Esophagus muscularis mucosa (tissue), 4 donors: ENCODE measurements around the gene PARVB. TPM values are rescaled to one million over a fixed set of nuclear protein-coding genes. Genes with fewer than 3 reads are reported as not detected.
A peak's percentile ranks its signal among the peaks of the same experiment; 100 is the strongest.

Experiments
- DNase-seq: peaks from one replicate; pipeline ENCODE4 v3.0.0-alpha.2; 2017; ENCODE audit errors: extremely low spot score
- H3K27ac ChIP-seq, 4 donors: fragments of 200-600 bp; sonication (generic); replicated peaks in 1 of 4; 1 replicate in 3 of 4; 2 replicates in 1 of 4; pipeline ENCODE4 v1.5.1; 2016 to 2019; ENCODE audit warnings: mild to moderate bottlenecking in 1 of 4
- H3K27me3 ChIP-seq, 4 donors: fragments of 200-600 bp; sonication (generic); one replicate each; pipeline versions ENCODE4 v1.5.1 to v1.6.0; 2016 to 2019
- H3K36me3 ChIP-seq, 4 donors: fragments of 200-600 bp; sonication (generic); one replicate each; pipeline ENCODE4 v1.5.1; 2016 to 2019
- H3K4me1 ChIP-seq, 4 donors: fragments of 200-600 bp; sonication (generic); one replicate each; pipeline ENCODE4 v1.5.1; 2016 to 2019
- H3K4me3 ChIP-seq, 4 donors: fragments of 200-600 bp; sonication (generic); 1 replicate in 2 of 4; 2 replicates in 2 of 4; pipeline ENCODE4 v1.5.1; 2016 to 2019; ENCODE audit warnings: mild to moderate bottlenecking in 4 of 4, moderate library complexity in 1 of 4
- H3K9me3 ChIP-seq, 4 donors: fragments of 200-600 bp; sonication (generic); 1 replicate in 3 of 4; 2 replicates in 1 of 4; pipeline ENCODE4 v1.5.1; 2016 to 2019
- EP300 ChIP-seq: sonication (generic); formaldehyde crosslinking; IDR thresholded peaks from one replicate; pipeline ENCODE4 v1.6.1; 2017; ENCODE audit warnings: antibody characterized with exemption
- POLR2A ChIP-seq: fragments of 450-650 bp; IDR thresholded peaks from one replicate; pipeline ENCODE4 v1.6.1; 2017; ENCODE audit warnings: antibody characterized with exemption, moderate library complexity, mild to moderate bottlenecking, low read depth
- POLR2AphosphoS5 ChIP-seq, 2 donors: sonication (generic); formaldehyde crosslinking; IDR thresholded peaks; one replicate each; pipeline ENCODE4 v1.6.1; 2017; ENCODE audit warnings: antibody characterized with exemption in 2 of 2
- WGBS: methylation state at CpG from one replicate; pipeline ENCODE4 v1.1.5; 2018; 5-methylcytosine and 5-hydroxymethylcytosine counted together
- intact Hi-C: fragments of 100-400 bp; cut with DNase I; formaldehyde crosslinking; loops from one replicate; pipeline ENCODE4 v1.15.1; 2023
- total RNA-seq, 4 donors: library from RNA; depleted of rRNA; stranded (reverse); fragments of >200 nt; gene quantifications; one replicate each; pipeline versions ENCODE4 v1.1.0 to v1.2.1, GENCODE V29; 2016
- TF ChIP-seq, protein P1 (sequence below), 3 experiments: fragments of 200-600 bp in 2 of 3; fragments of 450-650 bp in 1 of 3; sonication (generic) in 2 of 3; IDR thresholded peaks; one replicate each; pipeline ENCODE4 v1.5.1; 2017 to 2019; ENCODE audit warnings: antibody characterized with exemption in 3 of 3, mild to moderate bottlenecking in 2 of 3, moderate library complexity in 1 of 3

PARVB gene
- total RNA-seq, 4 donors from 2014 or later = 22.0 to 107 (median 45.5) TPM

DNA sequence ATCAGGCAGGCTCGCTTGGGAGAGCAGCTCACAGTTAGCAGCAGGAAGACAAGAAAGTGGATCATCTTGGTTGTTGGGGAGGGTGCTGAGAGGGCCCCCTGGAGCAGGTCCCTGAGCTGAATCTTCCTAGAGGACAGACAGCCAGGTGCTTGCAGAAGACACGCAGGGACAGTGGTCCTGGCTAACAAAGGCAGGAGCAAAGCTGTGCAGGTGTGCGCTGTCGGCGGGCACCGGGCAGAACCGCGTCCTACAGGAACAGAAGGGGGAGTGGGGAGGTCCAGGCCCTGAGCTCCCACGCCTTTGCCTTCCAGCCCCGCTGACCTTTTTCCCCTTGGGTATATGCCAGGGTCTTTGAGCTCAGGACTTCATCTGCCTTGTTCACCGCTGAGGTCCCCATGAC, 30.1 kb upstream of the PARVB start:
- TF ChIP-seq POLR2A (no peak), POLR2AphosphoS5 (IDR thresholded peaks at IDR 0.05) (no peak), EP300 (no peak)
- TF ChIP-seq, protein P1, sequence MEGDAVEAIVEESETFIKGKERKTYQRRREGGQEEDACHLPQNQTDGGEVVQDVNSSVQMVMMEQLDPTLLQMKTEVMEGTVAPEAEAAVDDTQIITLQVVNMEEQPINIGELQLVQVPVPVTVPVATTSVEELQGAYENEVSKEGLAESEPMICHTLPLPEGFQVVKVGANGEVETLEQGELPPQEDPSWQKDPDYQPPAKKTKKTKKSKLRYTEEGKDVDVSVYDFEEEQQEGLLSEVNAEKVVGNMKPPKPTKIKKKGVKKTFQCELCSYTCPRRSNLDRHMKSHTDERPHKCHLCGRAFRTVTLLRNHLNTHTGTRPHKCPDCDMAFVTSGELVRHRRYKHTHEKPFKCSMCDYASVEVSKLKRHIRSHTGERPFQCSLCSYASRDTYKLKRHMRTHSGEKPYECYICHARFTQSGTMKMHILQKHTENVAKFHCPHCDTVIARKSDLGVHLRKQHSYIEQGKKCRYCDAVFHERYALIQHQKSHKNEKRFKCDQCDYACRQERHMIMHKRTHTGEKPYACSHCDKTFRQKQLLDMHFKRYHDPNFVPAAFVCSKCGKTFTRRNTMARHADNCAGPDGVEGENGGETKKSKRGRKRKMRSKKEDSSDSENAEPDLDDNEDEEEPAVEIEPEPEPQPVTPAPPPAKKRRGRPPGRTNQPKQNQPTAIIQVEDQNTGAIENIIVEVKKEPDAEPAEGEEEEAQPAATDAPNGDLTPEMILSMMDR (IDR thresholded peaks at IDR 0.05) = no peak
- H3K4me1 ChIP-seq = peaks cover 0 to 18% (median 2%) of the 10 kb centered on the region in 4 donors
- intact Hi-C loops = loop anchor here (2.0 to 10.0 kb wide), 3 partner anchors 87 to 341 kb away; no protein-coding TSS in a partner anchor
- no peaks in the 10 kb centered on the region for H3K9me3 ChIP-seq
- DNase-seq = no peak
- no peaks in the 10 kb centered on the region for H3K27me3 ChIP-seq
- H3K36me3 ChIP-seq = peaks cover 65 to 94% (median 81%) of the 10 kb centered on the region in 4 donors
- H3K27ac ChIP-seq = no peak overlapping the region
- H3K4me3 ChIP-seq = no peak overlapping the region
- WGBS = 89% methylated on average over 1 of the region's 11 CpGs

DNA sequence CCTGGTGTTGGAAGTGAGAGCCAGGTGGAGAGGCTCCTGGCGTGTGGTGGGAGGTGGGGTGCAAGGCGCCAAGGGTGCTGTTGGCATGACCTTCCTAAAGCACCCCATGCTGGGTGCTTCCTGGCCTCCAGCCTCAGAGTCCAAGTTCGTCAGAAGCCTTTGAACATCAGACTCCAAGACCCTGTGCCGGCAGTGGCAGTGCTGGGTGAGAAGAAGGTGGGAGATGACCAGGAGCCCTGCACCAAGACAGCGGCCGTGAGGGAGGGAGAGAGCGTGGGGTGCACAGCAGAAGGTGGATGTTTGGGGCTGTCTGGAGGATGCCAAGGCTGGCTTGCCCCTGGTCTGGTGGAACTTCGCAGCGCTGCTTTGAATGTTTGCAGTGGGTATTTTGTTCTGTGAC, 29.7 kb upstream of the PARVB start:
- Histone ChIP-seq H3K27me3 (no peaks in the 10 kb centered on the region), H3K4me3 (no peak overlapping the region), H3K36me3 (peaks cover 61 to 91% (median 79%) of the 10 kb centered on the region in 4 donors), H3K9me3 (no peaks in the 10 kb centered on the region), H3K4me1 (peaks cover 0 to 18% (median 2%) of the 10 kb centered on the region in 4 donors), H3K27ac (no peak overlapping the region)
- TF ChIP-seq POLR2AphosphoS5 (IDR thresholded peaks at IDR 0.05) = no peak
- no peak for TF ChIP-seq EP300
- no peak for TF ChIP-seq POLR2A
- TF ChIP-seq, protein P1 (IDR thresholded peaks at IDR 0.05) = no peak
- WGBS = 75% methylated on average over 5 of the region's 9 CpGs
- intact Hi-C loops = loop anchor here (2.0 to 10.0 kb wide), 3 partner anchors 86 to 340 kb away; no protein-coding TSS in a partner anchor
- DNase-seq = no peak

DNA sequence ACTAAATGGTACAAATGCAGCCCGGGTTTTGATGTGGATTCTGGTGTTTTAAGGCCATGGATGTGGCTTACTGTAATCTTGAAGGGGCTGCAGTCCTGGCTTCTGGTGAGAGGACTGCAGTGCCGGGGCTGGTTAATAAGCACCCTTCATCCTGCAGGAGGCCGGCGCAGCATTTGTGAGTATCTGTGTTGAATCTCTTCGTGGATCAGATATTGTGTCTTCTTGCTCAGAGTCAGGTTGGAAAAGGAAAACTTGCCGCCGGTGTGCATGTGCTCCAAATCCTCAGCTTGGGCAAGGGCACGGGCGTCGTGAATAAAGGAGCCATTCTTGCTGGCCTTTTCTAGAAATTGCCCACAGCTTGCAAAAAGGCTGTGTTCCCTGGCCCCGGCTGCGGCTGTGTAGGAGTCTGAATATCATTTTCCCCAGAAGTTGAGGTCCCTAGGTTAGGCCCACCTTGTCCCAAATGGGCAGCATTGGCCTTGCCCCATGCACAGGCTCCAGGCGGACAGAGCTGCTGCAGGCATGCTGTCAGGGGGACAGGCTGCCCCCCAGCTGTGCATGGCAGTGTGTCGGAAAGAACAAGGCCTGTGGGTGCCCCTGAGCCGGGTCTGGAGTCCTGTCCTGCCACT, 28.9 kb upstream of the PARVB start:
- Histone ChIP-seq H3K4me3 (no peak overlapping the region), H3K27me3 (no peaks in the 10 kb centered on the region), H3K36me3 (peaks cover 54 to 87% (median 71%) of the 10 kb centered on the region in 4 donors), H3K9me3 (no peaks in the 10 kb centered on the region), H3K27ac (no peak overlapping the region), H3K4me1 (peaks cover 0 to 18% (median 2%) of the 10 kb centered on the region in 4 donors)
- WGBS = 91% methylated on average over 14 of the region's 15 CpGs
- TF ChIP-seq, protein P1 (IDR thresholded peaks at IDR 0.05) = no peak
- TF ChIP-seq POLR2A = no peak
- TF ChIP-seq POLR2AphosphoS5 (IDR thresholded peaks at IDR 0.05) = no peak
- TF ChIP-seq EP300 = no peak
- no peak for DNase-seq
- intact Hi-C loops = loop anchor here (2.0 to 10.0 kb wide), 3 partner anchors 86 to 340 kb away; no protein-coding TSS in a partner anchor

DNA sequence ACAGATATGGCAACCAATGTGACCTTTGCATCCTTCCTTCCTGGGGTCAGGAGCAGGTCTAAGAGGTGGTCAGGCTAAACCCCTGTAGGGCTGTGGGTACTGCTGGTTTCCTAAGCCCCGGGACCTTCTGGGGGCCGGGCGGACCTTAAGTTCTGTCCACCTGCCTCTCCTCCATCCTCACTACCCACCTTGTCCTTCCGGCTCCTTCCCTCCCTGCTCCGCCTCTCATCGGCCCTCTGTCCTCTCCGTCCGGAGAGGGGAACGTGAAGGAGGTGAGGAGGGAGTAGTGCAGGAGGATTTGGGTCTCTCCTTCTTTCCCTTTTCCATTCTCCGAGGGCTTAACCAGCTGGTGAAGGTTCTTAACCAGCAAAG, 28.3 kb upstream of the PARVB start:
- peaks cover 0 to 18% (median 2%) of the 10 kb centered on the region in 4 donors for H3K4me1 ChIP-seq
- peaks cover 49 to 81% (median 65%) of the 10 kb centered on the region in 4 donors for H3K36me3 ChIP-seq
- 61% methylated on average over 10 of the region's 10 CpGs for WGBS
- no peaks in the 10 kb centered on the region for H3K27me3 ChIP-seq
- intact Hi-C loops = loop anchor here (2.0 to 10.0 kb wide), 3 partner anchors 85 to 339 kb away; no protein-coding TSS in a partner anchor
- H3K9me3 ChIP-seq = no peaks in the 10 kb centered on the region
- H3K4me3 ChIP-seq = peak overlapping the region in 3 of 4 donors; percentile 11 to 37 (median 23)
- TF ChIP-seq EP300 (no peak), POLR2A (no peak), POLR2AphosphoS5 (IDR thresholded peaks at IDR 0.05) (no peak)
- TF ChIP-seq, protein P1 (IDR thresholded peaks at IDR 0.05) = no peak
- DNase-seq = no peak
- no peak overlapping the region for H3K27ac ChIP-seq
